ENCODE data around the gene NLGN4Y. TPM values are rescaled to one million over a fixed set of nuclear protein-coding genes. Genes with fewer than 3 reads are reported as not detected.

NLGN4Y gene
- 10 to 100 TPM in 1 of 4 donors, 1 to 10 TPM in 1, not detected in 2; 6.8 to 41.8 TPM for total RNA-seq

DNA sequence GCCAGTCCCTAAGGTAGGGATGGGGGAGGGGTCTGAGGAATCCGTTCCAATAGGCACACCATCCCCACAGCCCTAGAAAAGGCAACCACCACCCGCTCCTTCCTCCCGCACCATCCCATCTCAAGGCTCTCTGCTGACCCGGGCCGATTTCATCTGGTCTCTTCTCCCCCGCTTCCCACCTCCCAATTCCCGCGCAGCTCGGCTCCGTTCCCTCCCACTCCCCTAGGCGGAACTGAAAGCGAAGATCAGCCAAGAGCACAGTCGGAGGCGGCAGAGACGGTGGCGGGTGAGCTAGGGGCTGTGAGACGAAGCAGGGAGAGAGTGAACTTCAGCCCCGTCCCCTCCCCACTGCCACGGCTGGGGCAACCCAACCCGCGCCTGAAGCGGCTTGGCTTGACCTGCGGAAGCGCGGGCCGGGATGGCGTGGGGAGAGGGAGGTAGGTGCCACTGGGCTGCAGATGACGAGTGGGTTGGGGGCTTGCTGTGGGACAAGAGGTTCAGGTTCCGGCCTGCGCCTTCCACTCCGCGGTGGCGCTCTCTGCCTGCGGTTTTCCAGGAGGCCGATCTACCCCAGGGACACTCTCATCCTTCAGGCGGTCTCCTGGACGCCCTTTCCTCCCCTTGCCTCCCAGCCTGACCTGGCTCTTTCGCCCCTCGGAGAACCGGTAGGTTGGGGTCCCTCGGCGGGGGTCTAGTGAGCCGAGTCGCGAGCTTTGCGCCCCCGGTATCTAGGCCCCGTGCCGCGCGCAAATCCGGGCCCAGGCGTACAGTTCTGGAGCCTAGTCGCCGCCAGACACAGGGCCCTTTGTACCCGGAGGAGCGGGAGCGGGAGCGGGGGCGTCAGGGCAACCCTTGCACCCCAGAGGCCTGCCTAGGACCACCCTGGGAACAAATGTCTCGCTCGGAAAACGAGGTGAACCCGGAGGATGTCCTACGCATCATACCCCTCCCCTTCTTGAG is at the start of gene NLGN4Y:
Gene NLGN4Y, plus strand, starts transcription at position 258 of the 960 bp plus-strand sequence. CDS start 97,591 bp downstream, outside the sequence.
- Histone ChIP-seq H3K27me3 (no peaks in the 10 kb centered on the region), H3K4me3 (peak within 1 kb of the TSS in 2 of 4 donors; percentile 47 to 60), H3K27ac (peak within 1 kb of the TSS in 2 of 4 donors; percentile 40 to 83), H3K9me3 (no peaks in the 10 kb centered on the region), H3K36me3 (no peaks in the 10 kb centered on the region), H3K4me1 (no peaks in the 10 kb centered on the region)
- WGBS, 2 donors, result 0% methylated on average over 29 of the region's 65 CpGs; no CpG with 5 or more reads in 1 of the 2 donors
- peak in 1 of 2 donors; percentile 9 for DNase-seq (ENCODE audit: low spot score in 2 of 2)
- TF ChIP-seq POLR2A (IDR thresholded peaks at IDR 0.05) (no peak), EP300 (IDR thresholded peaks at IDR 0.05) (no peak)
- TF ChIP-seq, protein P1, sequence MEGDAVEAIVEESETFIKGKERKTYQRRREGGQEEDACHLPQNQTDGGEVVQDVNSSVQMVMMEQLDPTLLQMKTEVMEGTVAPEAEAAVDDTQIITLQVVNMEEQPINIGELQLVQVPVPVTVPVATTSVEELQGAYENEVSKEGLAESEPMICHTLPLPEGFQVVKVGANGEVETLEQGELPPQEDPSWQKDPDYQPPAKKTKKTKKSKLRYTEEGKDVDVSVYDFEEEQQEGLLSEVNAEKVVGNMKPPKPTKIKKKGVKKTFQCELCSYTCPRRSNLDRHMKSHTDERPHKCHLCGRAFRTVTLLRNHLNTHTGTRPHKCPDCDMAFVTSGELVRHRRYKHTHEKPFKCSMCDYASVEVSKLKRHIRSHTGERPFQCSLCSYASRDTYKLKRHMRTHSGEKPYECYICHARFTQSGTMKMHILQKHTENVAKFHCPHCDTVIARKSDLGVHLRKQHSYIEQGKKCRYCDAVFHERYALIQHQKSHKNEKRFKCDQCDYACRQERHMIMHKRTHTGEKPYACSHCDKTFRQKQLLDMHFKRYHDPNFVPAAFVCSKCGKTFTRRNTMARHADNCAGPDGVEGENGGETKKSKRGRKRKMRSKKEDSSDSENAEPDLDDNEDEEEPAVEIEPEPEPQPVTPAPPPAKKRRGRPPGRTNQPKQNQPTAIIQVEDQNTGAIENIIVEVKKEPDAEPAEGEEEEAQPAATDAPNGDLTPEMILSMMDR (IDR thresholded peaks at IDR 0.05), result no peak

DNA sequence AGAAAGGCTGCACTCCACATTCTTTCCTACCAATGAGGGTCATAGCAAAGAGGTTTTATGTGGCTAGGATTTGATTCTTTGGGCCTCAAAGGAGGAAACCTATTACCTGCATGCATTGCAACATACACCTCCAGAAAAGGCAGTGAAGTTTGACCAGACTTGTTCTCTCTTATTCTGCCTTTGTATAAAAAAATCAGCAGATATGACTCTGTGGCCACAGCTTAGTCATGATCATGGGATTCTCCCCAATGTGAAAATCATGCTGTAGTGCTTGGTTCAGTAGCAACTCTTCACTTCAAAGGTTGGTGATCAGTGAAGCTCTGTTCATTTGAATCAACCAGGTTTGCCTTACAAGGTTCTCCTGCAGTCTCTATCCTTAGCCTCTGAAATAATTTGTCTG is 38.4 kb upstream of the NLGN4Y start:
- Histone ChIP-seq H3K4me3 (no peak overlapping the region), H3K27ac (no peak overlapping the region), H3K9me3 (no peaks in the 10 kb centered on the region), H3K27me3 (no peaks in the 10 kb centered on the region), H3K36me3 (no peaks in the 10 kb centered on the region), H3K4me1 (no peaks in the 10 kb centered on the region)
- no peak for DNase-seq (ENCODE audit: low spot score in 2 of 2)
- TF ChIP-seq POLR2A (IDR thresholded peaks at IDR 0.05) (no peak), EP300 (IDR thresholded peaks at IDR 0.05) (no peak)
- TF ChIP-seq, protein P1 (IDR thresholded peaks at IDR 0.05), result no peak

DNA sequence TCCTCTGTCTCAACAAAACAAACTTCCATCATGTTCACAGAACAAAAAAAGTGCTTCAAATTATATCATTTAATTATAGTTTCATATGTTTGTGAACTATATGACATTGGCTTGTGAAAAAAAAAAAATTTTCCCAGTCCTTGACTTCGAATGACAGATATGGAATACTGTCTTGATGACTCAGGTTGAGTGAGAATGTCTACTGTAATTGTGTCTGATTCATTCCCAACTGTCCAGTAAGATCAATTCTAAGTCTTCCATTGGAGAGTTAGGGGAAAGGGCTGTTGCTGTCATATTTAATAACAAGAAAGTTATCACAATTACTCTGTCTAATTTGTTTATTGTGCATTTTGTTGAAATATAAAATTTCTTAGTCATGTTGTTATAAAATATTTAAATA is 34.1 kb upstream of the NLGN4Y start:
- no peaks in the 10 kb centered on the region for H3K9me3 ChIP-seq
- no peak for TF ChIP-seq EP300 (IDR thresholded peaks at IDR 0.05)
- TF ChIP-seq, protein P1 (IDR thresholded peaks at IDR 0.05), result no peak
- no peak for TF ChIP-seq POLR2A (IDR thresholded peaks at IDR 0.05)
- H3K27ac ChIP-seq, result no peak overlapping the region
- no peak overlapping the region for H3K4me3 ChIP-seq
- no peak for DNase-seq (ENCODE audit: low spot score in 2 of 2)
- H3K36me3 ChIP-seq, result no peaks in the 10 kb centered on the region
- H3K4me1 ChIP-seq, result no peaks in the 10 kb centered on the region
- no peaks in the 10 kb centered on the region for H3K27me3 ChIP-seq
- WGBS, 2 donors, result 80% methylated on average over 1 of the region's 1 CpG; no CpG with 5 or more reads in 1 of the 2 donors

DNA sequence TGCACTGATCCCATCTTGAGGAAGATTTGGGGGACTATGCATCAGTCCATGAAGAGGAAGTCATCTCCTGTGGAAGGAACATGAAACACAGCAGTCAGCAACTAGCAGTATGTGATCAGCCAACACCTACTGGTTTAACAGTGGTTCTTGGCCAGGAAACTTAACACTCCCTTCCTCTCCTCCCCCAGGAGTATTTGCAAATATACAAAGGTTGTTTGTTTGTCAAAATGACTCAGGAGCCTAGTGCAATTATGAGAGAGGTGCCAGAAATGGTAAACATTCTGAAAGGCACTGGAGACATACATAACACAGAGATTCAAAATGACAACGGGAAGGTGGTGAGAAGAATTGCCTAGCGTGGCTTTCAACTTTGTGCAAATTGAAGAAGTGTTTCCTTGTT is 26.3 kb upstream of the NLGN4Y start:
- TF ChIP-seq POLR2A (IDR thresholded peaks at IDR 0.05) (no peak), EP300 (IDR thresholded peaks at IDR 0.05) (no peak)
- TF ChIP-seq, protein P1 (IDR thresholded peaks at IDR 0.05), result no peak
- WGBS, 2 donors, result 88% methylated on average over 2 of the region's 2 CpGs; no CpG with 5 or more reads in 1 of the 2 donors
- Histone ChIP-seq H3K4me3 (no peak overlapping the region), H3K9me3 (no peaks in the 10 kb centered on the region), H3K27ac (no peak overlapping the region), H3K36me3 (no peaks in the 10 kb centered on the region), H3K4me1 (no peaks in the 10 kb centered on the region), H3K27me3 (no peaks in the 10 kb centered on the region)
- DNase-seq (ENCODE audit: low spot score in 2 of 2), result no peak

DNA sequence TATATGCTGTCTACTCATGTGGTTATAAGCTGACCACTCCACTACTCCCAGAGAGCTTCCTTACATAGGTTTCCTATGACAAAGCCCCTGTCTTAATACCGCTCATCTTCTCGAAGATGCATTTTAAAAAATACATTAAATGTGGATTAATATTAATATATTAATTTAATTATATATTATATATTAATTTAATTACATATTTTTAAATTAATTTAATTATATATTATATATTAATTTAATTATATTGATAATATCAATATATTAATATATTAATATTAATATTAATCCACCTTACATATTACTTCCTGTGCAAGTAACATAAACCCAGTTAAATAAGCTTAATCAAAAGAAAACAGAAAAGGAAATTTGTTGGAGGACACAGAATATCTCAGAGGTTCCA is 19.7 kb upstream of the NLGN4Y start:
- TF ChIP-seq POLR2A (IDR thresholded peaks at IDR 0.05) (no peak), EP300 (IDR thresholded peaks at IDR 0.05) (no peak)
- TF ChIP-seq, protein P1 (IDR thresholded peaks at IDR 0.05), result no peak
- Histone ChIP-seq H3K36me3 (no peaks in the 10 kb centered on the region), H3K4me3 (no peak overlapping the region), H3K4me1 (no peaks in the 10 kb centered on the region), H3K9me3 (no peaks in the 10 kb centered on the region), H3K27me3 (no peaks in the 10 kb centered on the region), H3K27ac (no peak overlapping the region)
- no peak for DNase-seq (ENCODE audit: low spot score in 2 of 2)
- 96% methylated on average over 2 of the region's 2 CpGs; no CpG with 5 or more reads in 1 of the 2 donors for WGBS, 2 donors
